H9 (cell line): ENCODE data around the gene HECW1. TPM values are rescaled to one million over a fixed set of nuclear protein-coding genes. Genes with fewer than 3 reads are reported as not detected.

ENCODE experiments used
- DNase-seq: peaks from one replicate; pipeline ENCODE4 v3.0.0-alpha.2; 2017
- H2AFZ ChIP-seq: one replicate; pipeline ENCODE4 v1.6.1; 2013; ENCODE audit warnings: mild to moderate bottlenecking, low read length, control low read depth, moderate library complexity
- H2AK5ac ChIP-seq: 2 replicates; pipeline ENCODE4 v1.6.1; 2013; ENCODE audit warnings: low read length, control low read depth, mixed read lengths; ENCODE audit not compliant: insufficient read length
- H2BK120ac ChIP-seq: one replicate; pipeline ENCODE4 v1.6.1; 2013; ENCODE audit warnings: low read depth, mild to moderate bottlenecking, low read length, control low read depth, inconsistent platforms; ENCODE audit not compliant: poor library complexity, severe bottlenecking
- H2BK12ac ChIP-seq: 2 replicates; pipeline ENCODE4 v1.6.1; 2013; ENCODE audit warnings: low read length, control low read depth, mixed read lengths, low read depth; ENCODE audit not compliant: insufficient read length
- H2BK15ac ChIP-seq: 2 replicates; pipeline ENCODE4 v1.6.1; 2013; ENCODE audit warnings: low read depth, low read length, control low read depth
- H2BK20ac ChIP-seq: one replicate; pipeline ENCODE4 v1.6.1; 2013; ENCODE audit warnings: low read depth, mild to moderate bottlenecking, low read length, control low read depth, inconsistent platforms; ENCODE audit not compliant: poor library complexity, severe bottlenecking
- H2BK5ac ChIP-seq: 2 replicates; pipeline ENCODE4 v1.6.1; 2013; ENCODE audit warnings: low read length, control low read depth, mixed read lengths; ENCODE audit not compliant: insufficient read length
- H3K14ac ChIP-seq: 2 replicates; pipeline ENCODE4 v1.6.1; 2013; ENCODE audit warnings: low read length, control low read depth; ENCODE audit not compliant: insufficient read depth
- H3K18ac ChIP-seq: 2 replicates; pipeline ENCODE4 v1.6.1; 2013; ENCODE audit warnings: low read depth, mild to moderate bottlenecking, mixed read lengths, low read length, control low read depth; ENCODE audit not compliant: insufficient read length
- H3K23ac ChIP-seq: 2 replicates; pipeline ENCODE4 v1.6.1; 2013; ENCODE audit warnings: low read length, control low read depth, mixed read lengths, low read depth; ENCODE audit not compliant: insufficient read length
- H3K23me2 ChIP-seq: 2 replicates; pipeline ENCODE4 v1.6.1; 2013; ENCODE audit warnings: low read depth, mild to moderate bottlenecking, mixed read lengths, low read length, control low read depth; ENCODE audit not compliant: insufficient read length, poor library complexity, severe bottlenecking
- H3K27ac ChIP-seq: 2 replicates; pipeline ENCODE4 v1.5.1; 2013; ENCODE audit warnings: low read length, control low read depth, mixed read lengths, low read depth; ENCODE audit not compliant: insufficient read length
- H3K27me3 ChIP-seq: 2 replicates; pipeline ENCODE4 v1.6.1; 2013; ENCODE audit warnings: low read length, control low read depth, inconsistent platforms; ENCODE audit not compliant: insufficient read depth
- H3K4ac ChIP-seq: 2 replicates; pipeline ENCODE4 v1.6.1; 2013; ENCODE audit warnings: low read depth, mild to moderate bottlenecking, control low read depth, inconsistent platforms, low read length, moderate library complexity
- H3K4me1 ChIP-seq: 2 replicates; pipeline ENCODE4 v1.6.1; 2013; ENCODE audit warnings: low read length, control low read depth, inconsistent platforms; ENCODE audit not compliant: insufficient read depth
- H3K4me2 ChIP-seq: 2 replicates; pipeline ENCODE4 v1.6.1; 2013; ENCODE audit warnings: low read length, control low read depth, mixed read lengths; ENCODE audit not compliant: insufficient read length, insufficient read depth
- H3K56ac ChIP-seq: 2 replicates; pipeline ENCODE4 v1.6.1; 2013; ENCODE audit warnings: low read depth, mild to moderate bottlenecking, mixed read lengths, low read length, control low read depth; ENCODE audit not compliant: insufficient read length
- H3K79me1 ChIP-seq: 2 replicates; pipeline ENCODE4 v1.6.1; 2013; ENCODE audit warnings: low read depth, mild to moderate bottlenecking, moderate library complexity, low read length, control low read depth, inconsistent platforms; ENCODE audit not compliant: insufficient read depth, poor library complexity, severe bottlenecking
- H3K79me2 ChIP-seq: 2 replicates; pipeline ENCODE4 v1.6.1; 2013; ENCODE audit warnings: low read length, control low read depth, inconsistent platforms; ENCODE audit not compliant: insufficient read depth
- H3K9ac ChIP-seq: 2 replicates; pipeline ENCODE4 v1.6.1; 2013; ENCODE audit warnings: low read length, control low read depth, mixed read lengths; ENCODE audit not compliant: insufficient read length; ENCODE audit errors: extremely low read depth
- H3K9me3 ChIP-seq: one replicate; pipeline ENCODE4 v1.6.1; 2013; ENCODE audit warnings: low read depth, low read length, inconsistent platforms; ENCODE audit not compliant: control insufficient read depth
- H3T11ph ChIP-seq: one replicate; pipeline ENCODE4 v1.6.1; 2013; ENCODE audit warnings: mild to moderate bottlenecking, low read length, control low read depth, inconsistent platforms
- H4K20me1 ChIP-seq: one replicate; pipeline ENCODE4 v1.6.1; 2013; ENCODE audit not compliant: control insufficient read depth, insufficient read length, insufficient read depth
- H4K5ac ChIP-seq: 2 replicates; pipeline ENCODE4 v1.6.1; 2013; ENCODE audit warnings: low read depth, mild to moderate bottlenecking, mixed read lengths, low read length, control low read depth; ENCODE audit not compliant: insufficient read length
- H4K8ac ChIP-seq: replicated peaks from 2 replicates; pipeline ENCODE4 v1.6.1; 2013; ENCODE audit warnings: low read length, control low read depth, mixed read lengths, low read depth; ENCODE audit not compliant: insufficient read length
- H4K91ac ChIP-seq: 2 replicates; pipeline ENCODE4 v1.6.1; 2013; ENCODE audit warnings: low read depth, mild to moderate bottlenecking, moderate library complexity, mixed read lengths, low read length, control low read depth; ENCODE audit not compliant: insufficient read length
- H3K27ac Mint-ChIP-seq, 3 experiments: 2 replicates in 2 of 3; 3 replicates in 1 of 3; pipeline ENCODE4 v1.8.0; 2020 to 2021; ENCODE audit warnings: mixed read lengths in 3 of 3, mild to moderate bottlenecking in 1 of 3, moderate library complexity in 1 of 3
- H3K27me3 Mint-ChIP-seq: 2 replicates; pipeline ENCODE4 v1.8.0; 2021; ENCODE audit warnings: low read depth, mild to moderate bottlenecking, moderate library complexity, mixed read lengths
- H3K36me3 Mint-ChIP-seq, 3 experiments: 2 replicates in 2 of 3; 3 replicates in 1 of 3; pipeline ENCODE4 v1.8.0; 2020 to 2021; ENCODE audit warnings: low read depth in 3 of 3, mixed read lengths in 3 of 3; ENCODE audit not compliant: insufficient read depth in 1 of 3
- H3K4me1 Mint-ChIP-seq, 2 experiments: 2 replicates each; pipeline ENCODE4 v1.8.0; 2020; ENCODE audit warnings: mixed read lengths in 2 of 2
- H3K4me3 Mint-ChIP-seq, 2 experiments: 2 replicates in 1 of 2; 3 replicates in 1 of 2; pipeline ENCODE4 v1.8.0; 2020 to 2021; ENCODE audit warnings: mild to moderate bottlenecking in 2 of 2, mixed read lengths in 2 of 2, moderate library complexity in 1 of 2
- H3K9me3 Mint-ChIP-seq, 2 experiments: 2 replicates in 1 of 2; 3 replicates in 1 of 2; pipeline ENCODE4 v1.8.0; 2020; ENCODE audit warnings: mild to moderate bottlenecking in 2 of 2, mixed read lengths in 2 of 2, moderate library complexity in 1 of 2
- WGBS: extraction: QIAGEN DNeasy Blood & Tissue Kit; methylation state at CpG from one replicate; pipeline ENCODE4 v1.1.7; 2013; ENCODE audit warnings: missing lambda C conversion rate, low lambda C conversion rate, mixed read lengths; ENCODE audit not compliant: insufficient read length; ENCODE audit errors: extremely low coverage; 5-methylcytosine and 5-hydroxymethylcytosine counted together
- total RNA-seq: library from RNA; stranded (reverse); gene quantifications from 2 replicates; pipeline ENCODE4 v1.2.1, GENCODE V29; 2021
- TF ChIP-seq, protein P1 (sequence below): fragments of 200-600 bp; sonication (generic); conservative IDR thresholded peaks from 3 replicates; pipeline ENCODE4 v1.8.0; 2021; ENCODE audit warnings: antibody characterized with exemption, mild to moderate bottlenecking

HECW1 gene
- total RNA-seq, 1 experiment from 2014 or later, result 5.0 TPM

DNA sequence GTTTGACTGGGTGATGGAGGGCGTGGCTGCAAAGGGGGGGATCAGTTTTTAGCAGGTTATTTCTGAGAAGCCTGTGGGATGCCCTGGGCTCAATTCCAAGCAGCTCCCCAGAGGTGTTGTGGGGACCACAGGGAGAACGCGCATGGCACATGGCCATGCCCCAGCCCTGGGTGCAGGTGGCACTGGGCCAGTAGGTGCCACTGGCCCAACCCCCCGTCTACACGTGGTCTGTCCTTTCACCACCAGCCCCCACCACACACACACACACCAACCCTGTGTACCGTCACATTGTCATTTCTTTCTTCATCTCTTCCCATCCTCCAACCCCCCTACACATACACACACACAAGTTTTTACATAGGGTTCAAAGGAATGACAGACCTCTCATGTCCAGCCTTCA is 355.4 kb downstream of the HECW1 start:
- Histone ChIP-seq H4K20me1 (no peaks in the 10 kb centered on the region), H2AFZ (no peak overlapping the region), H3K27me3 (no peaks in the 10 kb centered on the region), H4K8ac (no peak overlapping the region), H2AK5ac (no peak overlapping the region), H2BK120ac (no peak overlapping the region), H4K5ac (no peak overlapping the region), H3K14ac (no peak overlapping the region), H4K91ac (no peak overlapping the region), H2BK20ac (no peak overlapping the region), H3K4me1 (peaks cover 6% of the 10 kb centered on the region; the same call in 1 of the 2 replicates), H2BK15ac (no peak overlapping the region), H3K56ac (no peak overlapping the region), H3K79me2 (no peaks in the 10 kb centered on the region), H3K9ac (no peak overlapping the region), H3K4ac (no peak overlapping the region), H3K23me2 (no peaks in the 10 kb centered on the region), H3K79me1 (no peaks in the 10 kb centered on the region), H3K27ac (no peak overlapping the region), H3K23ac (no peak overlapping the region), H3T11ph (no peak overlapping the region), H2BK5ac (no peak overlapping the region), H2BK12ac (no peak overlapping the region), H3K9me3 (no peaks in the 10 kb centered on the region), H3K4me2 (no peak overlapping the region), H3K18ac (no peak overlapping the region)
- peak overlapping the region in 1 of 3 experiments; percentile 78; a peak in 2 of 7 replicates for H3K27ac Mint-ChIP-seq
- DNase-seq, result no peak
- H3K4me3 Mint-ChIP-seq, result no peak overlapping the region
- no peaks in the 10 kb centered on the region for H3K27me3 Mint-ChIP-seq
- peaks cover 25 to 39% of the 10 kb centered on the region in 2 experiments for H3K4me1 Mint-ChIP-seq
- no peaks in the 10 kb centered on the region; a peak in 1 of 5 replicates for H3K9me3 Mint-ChIP-seq
- peaks cover 0 to 3% (median 0%) of the 10 kb centered on the region in 3 experiments; a peak in 2 of 7 replicates for H3K36me3 Mint-ChIP-seq
- TF ChIP-seq, protein P1, sequence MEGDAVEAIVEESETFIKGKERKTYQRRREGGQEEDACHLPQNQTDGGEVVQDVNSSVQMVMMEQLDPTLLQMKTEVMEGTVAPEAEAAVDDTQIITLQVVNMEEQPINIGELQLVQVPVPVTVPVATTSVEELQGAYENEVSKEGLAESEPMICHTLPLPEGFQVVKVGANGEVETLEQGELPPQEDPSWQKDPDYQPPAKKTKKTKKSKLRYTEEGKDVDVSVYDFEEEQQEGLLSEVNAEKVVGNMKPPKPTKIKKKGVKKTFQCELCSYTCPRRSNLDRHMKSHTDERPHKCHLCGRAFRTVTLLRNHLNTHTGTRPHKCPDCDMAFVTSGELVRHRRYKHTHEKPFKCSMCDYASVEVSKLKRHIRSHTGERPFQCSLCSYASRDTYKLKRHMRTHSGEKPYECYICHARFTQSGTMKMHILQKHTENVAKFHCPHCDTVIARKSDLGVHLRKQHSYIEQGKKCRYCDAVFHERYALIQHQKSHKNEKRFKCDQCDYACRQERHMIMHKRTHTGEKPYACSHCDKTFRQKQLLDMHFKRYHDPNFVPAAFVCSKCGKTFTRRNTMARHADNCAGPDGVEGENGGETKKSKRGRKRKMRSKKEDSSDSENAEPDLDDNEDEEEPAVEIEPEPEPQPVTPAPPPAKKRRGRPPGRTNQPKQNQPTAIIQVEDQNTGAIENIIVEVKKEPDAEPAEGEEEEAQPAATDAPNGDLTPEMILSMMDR, result no peak
- no CpG with 5 or more reads among the region's 6 CpGs for WGBS
